Measurements from ENCODE around the gene DENND1B.

Gene DENND1B

GRCh38 chr1:197471248-197471985 lies 303.9 kb downstream of the DENND1B start:
- no peak for DNase-seq (ENCODE audit: low spot score)
- FAIRE-seq: no peak

DNA sequence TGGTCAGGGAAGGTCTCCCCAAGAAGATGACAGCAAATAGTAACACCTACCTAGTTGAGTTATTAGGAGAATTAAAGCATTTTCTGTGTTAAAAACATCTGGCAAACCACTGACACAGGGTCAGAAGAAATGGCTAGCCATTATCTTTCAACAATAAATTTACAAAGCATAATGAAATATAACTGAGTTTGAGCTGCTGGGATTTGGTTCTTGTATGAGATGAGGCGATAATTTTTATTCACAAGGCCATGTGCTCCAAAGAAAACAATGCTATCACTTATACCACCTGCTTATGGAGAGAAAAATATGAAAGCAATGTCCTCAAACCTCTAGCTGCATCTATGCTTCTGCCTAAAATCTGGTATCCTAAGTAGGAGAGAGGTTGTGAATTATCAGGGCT lies 304.9 kb downstream of the DENND1B start:
- DNase-seq (ENCODE audit: low spot score) (no peak), FAIRE-seq (no peak)

- FAIRE-seq (no peak), DNase-seq (ENCODE audit: low spot score) (no peak)
Measured at GRCh38 chr1:197469620-197470210, 305.6 kb downstream of the DENND1B start.

- DNase-seq (ENCODE audit: low spot score) (no peak), FAIRE-seq (no peak)
Measured at GRCh38 chr1:197468543-197469175, 306.6 kb downstream of the DENND1B start.

DNA sequence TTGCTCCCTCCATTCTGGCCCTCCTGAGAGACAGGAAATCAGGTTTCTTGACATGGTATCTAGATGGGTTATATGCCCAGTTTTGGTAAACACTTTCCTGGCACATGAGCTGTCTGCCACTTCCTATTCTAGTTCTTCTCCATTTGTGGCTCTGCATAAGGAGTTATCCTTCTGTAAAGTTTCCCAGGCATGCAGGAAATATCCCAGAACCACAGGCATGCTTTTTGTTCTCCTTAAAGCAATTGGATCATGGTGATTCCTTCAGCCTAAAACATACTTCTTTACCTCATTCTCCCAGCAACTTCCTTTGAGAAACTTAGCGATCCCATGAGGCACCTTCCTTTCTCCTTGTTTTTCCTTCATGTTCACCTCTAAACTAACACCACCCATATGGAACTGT lies 307.4 kb downstream of the DENND1B start:
- no peak for DNase-seq (ENCODE audit: low spot score)
- no peak for FAIRE-seq

- FAIRE-seq (no peak), DNase-seq (ENCODE audit: low spot score) (no peak)
Measured at GRCh38 chr1:197466813-197467212, 308.5 kb downstream of the DENND1B start.

DNA sequence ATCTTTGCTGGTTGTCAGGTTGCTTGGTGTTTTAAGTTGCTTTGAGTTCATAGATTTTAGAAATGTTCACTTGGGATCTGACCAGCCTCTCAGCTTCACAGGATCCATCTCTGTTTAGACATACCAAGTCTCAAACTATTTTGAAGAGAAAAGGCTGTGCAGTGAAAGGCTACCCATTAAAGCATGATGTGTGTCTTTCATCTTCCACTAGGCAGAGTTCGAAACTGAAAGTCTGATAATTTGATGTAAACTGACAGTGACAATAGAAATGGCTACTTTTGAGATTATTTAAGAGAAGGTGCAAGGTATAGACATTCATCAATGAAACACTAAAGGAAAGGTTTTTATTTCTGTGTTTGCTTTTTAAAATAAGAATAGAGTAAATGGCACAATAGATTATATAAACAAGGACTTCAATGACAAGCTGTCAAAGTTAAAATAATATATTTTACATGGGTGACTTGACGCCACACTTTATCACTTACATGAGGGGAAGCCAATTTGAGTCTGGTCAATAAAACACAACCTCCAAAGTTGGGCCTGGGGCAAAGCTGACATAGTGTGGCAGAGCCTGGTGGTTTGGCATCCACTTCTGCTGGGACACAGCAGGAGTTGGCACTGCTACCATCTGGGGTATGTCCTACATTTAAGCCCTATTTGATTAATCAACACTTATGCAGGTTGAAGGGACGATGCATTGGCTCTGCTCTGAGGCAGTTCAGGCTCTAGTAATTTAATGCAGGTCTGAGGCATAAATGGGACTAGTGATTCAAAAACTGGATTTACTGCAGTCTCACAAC lies 309.6 kb downstream of the DENND1B start:
- FAIRE-seq (no peak), DNase-seq (ENCODE audit: low spot score) (no peak)

DNA sequence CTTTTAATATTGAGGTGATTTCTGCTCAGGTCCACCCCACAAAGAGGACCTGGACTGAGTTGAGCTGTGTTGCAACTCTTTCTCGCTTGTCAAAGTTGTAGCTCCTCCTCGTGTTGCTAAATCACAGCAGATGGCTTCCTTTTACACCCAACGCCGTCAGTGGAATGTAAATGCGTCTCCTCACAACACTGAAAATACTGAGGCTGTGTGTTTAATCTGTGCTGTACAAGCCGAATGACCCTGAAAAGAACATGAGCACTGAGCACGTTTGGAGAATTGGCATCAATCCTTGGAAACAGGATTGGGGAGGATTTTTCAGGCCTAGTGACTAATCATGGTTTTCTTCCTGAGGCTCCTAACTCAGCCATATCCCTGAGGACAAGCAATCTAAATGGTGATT lies 311.2 kb downstream of the DENND1B start:
- DNase-seq (ENCODE audit: low spot score) (no peak), FAIRE-seq (no peak)

- no peak for FAIRE-seq
- no peak for DNase-seq (ENCODE audit: low spot score)
Measured at GRCh38 chr1:197463142-197463541, 312.1 kb downstream of the DENND1B start.

GRCh38 chr1:197462539-197462938 lies 312.7 kb downstream of the DENND1B start:
- DNase-seq (ENCODE audit: low spot score) (no peak), FAIRE-seq (no peak)

All from RCC 7860 (cell line).